Muscle layer of duodenum (tissue), 2 donors: ENCODE measurements around the gene MSMP.

ENCODE experiments used
- H3K27ac ChIP-seq: one replicate; pipeline ENCODE4 v1.7.0; 2013; ENCODE audit warnings: mild to moderate bottlenecking, low read length
- H3K27me3 ChIP-seq: one replicate; pipeline ENCODE4 v1.7.0; 2013; ENCODE audit warnings: low read depth, mild to moderate bottlenecking, control low read depth, low read length
- H3K36me3 ChIP-seq, 2 donors: one replicate each; pipeline ENCODE4 v1.7.0; 2013; ENCODE audit warnings: low read length in 2 of 2, control low read depth in 1 of 2, mild to moderate bottlenecking in 1 of 2; ENCODE audit not compliant: insufficient read depth in 2 of 2, control insufficient read depth in 1 of 2
- H3K4me1 ChIP-seq, 2 donors: one replicate each; pipeline ENCODE4 v1.7.0; 2013; ENCODE audit warnings: low read length in 2 of 2, mild to moderate bottlenecking in 2 of 2, control low read depth in 1 of 2, moderate library complexity in 1 of 2; ENCODE audit not compliant: insufficient read depth in 2 of 2, control insufficient read depth in 1 of 2
- H3K4me3 ChIP-seq, 2 donors: one replicate each; pipeline ENCODE4 v1.7.0; 2013; ENCODE audit warnings: low read length in 2 of 2, low read depth in 1 of 2, mild to moderate bottlenecking in 1 of 2
- H3K9me3 ChIP-seq, 2 donors: one replicate each; pipeline ENCODE4 v1.7.0; 2013; ENCODE audit warnings: low read length in 2 of 2, control low read depth in 1 of 2, mild to moderate bottlenecking in 1 of 2; ENCODE audit not compliant: control insufficient read depth in 1 of 2
- donor health status: healthy.

The MSMP gene

DNA sequence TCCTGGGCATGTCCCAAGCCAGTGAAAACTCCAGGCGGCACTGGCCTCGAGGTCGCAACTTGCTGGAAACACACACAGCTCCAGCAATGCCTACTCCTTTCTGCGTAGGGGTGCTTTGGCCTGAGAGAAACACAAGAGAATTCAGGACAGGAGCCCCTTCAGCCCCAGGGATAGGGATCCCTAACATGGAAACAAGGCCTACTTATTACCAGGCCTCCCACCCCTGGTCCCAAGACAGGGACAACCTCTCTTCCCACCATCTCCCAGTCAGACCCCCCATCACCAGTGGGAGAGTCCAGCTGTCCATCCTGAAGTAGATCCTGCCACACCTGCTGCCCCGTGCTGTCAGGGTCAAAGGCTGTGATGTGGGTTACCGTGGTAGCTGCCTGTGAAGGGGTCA lies 13.8 kb downstream of the MSMP start:
- Histone ChIP-seq H3K27me3 (no peaks in the 10 kb centered on the region), H3K36me3 (peaks cover 88 to 94% of the 10 kb centered on the region in 2 donors), H3K4me3 (no peak overlapping the region), H3K9me3 (no peaks in the 10 kb centered on the region), H3K27ac (no peak overlapping the region), H3K4me1 (peaks cover 0 to under 1% of the 10 kb centered on the region in 2 donors)

DNA sequence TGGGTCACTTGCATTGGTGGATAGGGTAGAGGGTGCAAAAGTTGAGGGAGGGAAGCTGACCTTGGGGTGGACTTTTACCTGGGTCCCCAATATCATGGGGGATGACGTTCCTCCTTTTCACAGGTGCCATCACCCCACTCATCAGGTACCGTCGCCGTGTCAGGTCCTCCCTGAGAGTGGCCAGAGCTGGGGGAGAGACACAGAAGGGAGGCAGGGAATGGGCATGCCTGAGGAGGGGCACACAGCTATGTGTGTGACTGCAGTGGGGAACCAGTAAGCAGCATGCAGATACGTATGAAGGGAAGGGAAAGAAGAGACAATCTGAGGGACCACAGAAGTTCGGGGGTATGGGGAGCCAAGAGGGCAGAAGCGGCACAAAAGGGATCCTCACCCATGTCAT lies 15.2 kb downstream of the MSMP start:
- peaks cover under 1 to 5% of the 10 kb centered on the region in 2 donors for H3K4me1 ChIP-seq
- H3K9me3 ChIP-seq, result no peaks in the 10 kb centered on the region
- peaks cover 87 to 88% of the 10 kb centered on the region in 2 donors for H3K36me3 ChIP-seq
- no peak overlapping the region for H3K27ac ChIP-seq
- H3K27me3 ChIP-seq, result no peaks in the 10 kb centered on the region
- no peak overlapping the region for H3K4me3 ChIP-seq

DNA sequence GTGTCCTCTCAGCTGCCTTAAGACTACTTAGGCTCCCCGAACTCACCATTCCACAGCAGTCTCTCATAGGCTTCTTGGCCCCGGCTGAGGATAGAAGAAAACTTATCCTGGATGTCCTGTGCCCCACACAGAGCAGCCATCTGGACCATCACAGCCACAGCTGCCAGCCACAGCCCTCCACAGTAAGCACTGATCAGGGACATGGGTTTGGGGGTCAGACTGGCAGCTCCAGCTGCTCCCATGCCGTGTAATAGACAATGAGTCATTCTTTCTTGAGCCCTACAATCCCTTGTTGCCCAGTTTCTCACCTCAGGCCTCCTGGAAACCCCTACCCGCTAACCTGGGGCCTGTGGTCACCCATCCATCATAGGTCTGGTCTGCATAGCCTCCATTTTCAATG lies 15.9 kb downstream of the MSMP start:
- Histone ChIP-seq H3K4me1 (peaks cover 6 to 12% of the 10 kb centered on the region in 2 donors), H3K27ac (no peak overlapping the region), H3K36me3 (peaks cover 80% of the 10 kb centered on the region in 2 donors)

DNA sequence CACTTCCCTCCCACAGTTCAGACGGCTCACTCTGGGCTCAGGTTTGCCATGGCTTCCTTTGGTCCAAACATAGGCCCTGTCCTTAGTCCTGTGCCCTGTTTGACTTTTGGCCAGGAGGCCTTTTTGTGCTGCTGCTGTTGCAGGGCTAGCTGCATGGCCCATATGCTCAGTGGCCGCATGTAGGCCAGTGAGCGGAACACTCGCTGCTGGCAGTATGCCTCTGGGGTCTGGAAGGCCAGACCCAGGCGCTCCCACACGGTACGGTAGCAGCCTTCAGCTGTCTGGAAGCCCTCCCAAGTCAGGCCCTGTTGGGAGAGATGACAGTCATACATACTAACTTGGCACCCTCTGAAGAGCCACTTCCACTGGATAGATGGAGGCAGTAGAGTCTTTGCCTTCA lies 16.9 kb downstream of the MSMP start:
- peaks cover 70 to 71% of the 10 kb centered on the region in 2 donors for H3K36me3 ChIP-seq
- H3K4me1 ChIP-seq, result peaks cover 6 to 15% of the 10 kb centered on the region in 2 donors
- H3K9me3 ChIP-seq, result no peaks in the 10 kb centered on the region
- H3K4me3 ChIP-seq, result no peak overlapping the region
- no peak overlapping the region for H3K27ac ChIP-seq
- H3K27me3 ChIP-seq, result no peaks in the 10 kb centered on the region

More for the DNA sequence above, 15.9 kb downstream of the MSMP start:
- no peaks in the 10 kb centered on the region for H3K9me3 ChIP-seq
- H3K4me3 ChIP-seq, result no peak overlapping the region
- H3K27me3 ChIP-seq, result no peaks in the 10 kb centered on the region

DNA sequence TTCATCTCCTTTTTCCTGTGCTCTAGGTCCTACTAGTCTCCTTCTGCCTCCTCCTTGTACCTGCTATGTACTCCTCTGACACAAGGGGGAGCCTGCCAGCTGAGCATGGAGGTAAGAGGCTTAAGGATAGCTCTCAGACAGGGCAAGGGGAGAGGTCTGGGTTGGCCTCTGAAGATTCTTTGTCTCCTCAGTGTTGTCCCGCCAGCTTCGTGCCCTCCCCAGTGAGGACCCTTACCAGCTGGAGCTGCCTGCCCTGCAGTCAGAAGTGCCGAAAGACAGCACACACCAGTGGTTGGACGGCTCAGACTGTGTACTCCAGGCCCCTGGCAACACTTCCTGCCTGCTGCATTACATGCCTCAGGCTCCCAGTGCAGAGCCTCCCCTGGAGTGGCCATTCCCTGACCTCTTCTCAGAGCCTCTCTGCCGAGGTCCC lies 17.9 kb downstream of the MSMP start:
- H3K4me1 ChIP-seq, result peaks cover 6 to 15% of the 10 kb centered on the region in 2 donors
- no peaks in the 10 kb centered on the region for H3K9me3 ChIP-seq
- peaks cover 61 to 66% of the 10 kb centered on the region in 2 donors for H3K36me3 ChIP-seq
- H3K27me3 ChIP-seq, result no peaks in the 10 kb centered on the region
- H3K4me3 ChIP-seq, result no peak overlapping the region
- H3K27ac ChIP-seq, result no peak overlapping the region

DNA sequence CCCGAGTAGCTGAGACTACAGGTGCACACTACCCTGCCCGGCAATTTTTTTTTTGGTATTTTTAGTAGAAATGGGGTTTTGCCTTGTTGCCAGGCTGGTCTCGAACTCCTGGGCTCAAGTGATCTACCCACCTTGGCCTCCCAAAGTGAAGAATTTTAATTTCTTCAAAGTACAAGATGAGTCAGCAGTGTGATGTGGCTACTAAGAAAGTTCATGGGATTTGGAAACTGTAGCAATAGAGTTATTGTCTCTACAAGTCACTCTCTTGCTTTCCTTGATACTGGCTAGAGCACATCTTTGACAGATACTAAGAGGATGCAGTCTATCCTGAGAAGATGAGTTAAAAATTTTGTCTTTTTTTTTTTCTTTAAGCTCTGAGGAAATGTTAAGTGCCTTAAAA lies 20.0 kb downstream of the MSMP start:
- no peak overlapping the region for H3K27ac ChIP-seq
- peaks cover 21 to 34% of the 10 kb centered on the region in 2 donors for H3K4me1 ChIP-seq
- no peaks in the 10 kb centered on the region for H3K9me3 ChIP-seq
- no peaks in the 10 kb centered on the region for H3K27me3 ChIP-seq
- H3K36me3 ChIP-seq, result peaks cover 41 to 46% of the 10 kb centered on the region in 2 donors
- no peak overlapping the region for H3K4me3 ChIP-seq

DNA sequence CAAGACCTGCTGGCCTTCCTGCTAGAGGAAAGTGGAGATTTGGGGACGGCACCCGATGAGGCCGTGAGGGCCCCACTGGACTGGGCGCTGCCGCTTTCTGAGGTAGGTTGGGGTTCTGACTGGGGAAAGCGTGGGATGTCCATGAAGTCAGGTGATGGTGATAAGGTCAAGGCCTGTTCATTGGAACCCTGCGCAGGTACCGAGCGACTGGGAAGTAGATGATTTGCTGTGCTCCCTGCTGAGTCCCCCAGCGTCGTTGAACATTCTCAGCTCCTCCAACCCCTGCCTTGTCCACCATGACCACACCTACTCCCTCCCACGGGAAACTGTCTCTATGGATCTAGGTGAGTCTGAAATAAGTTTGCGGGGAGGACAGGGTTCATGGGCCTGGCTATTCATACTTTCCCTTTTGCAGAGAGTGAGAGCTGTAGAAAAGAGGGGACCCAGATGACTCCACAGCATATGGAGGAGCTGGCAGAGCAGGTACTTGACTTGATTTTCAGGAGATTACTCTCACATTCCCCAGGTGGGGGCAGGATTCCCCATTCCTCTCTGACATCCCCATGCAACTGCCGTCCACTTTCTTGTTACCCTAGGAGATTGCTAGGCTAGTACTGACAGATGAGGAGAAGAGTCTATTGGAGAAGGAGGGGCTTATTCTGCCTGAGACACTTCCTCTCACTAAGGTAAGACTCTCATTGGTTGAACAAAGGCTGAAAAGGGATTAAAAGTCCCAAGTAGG lies 21.1 kb downstream of the MSMP start:
- H3K4me1 ChIP-seq, result peaks cover 28 to 45% of the 10 kb centered on the region in 2 donors
- H3K9me3 ChIP-seq, result no peaks in the 10 kb centered on the region

DNA sequence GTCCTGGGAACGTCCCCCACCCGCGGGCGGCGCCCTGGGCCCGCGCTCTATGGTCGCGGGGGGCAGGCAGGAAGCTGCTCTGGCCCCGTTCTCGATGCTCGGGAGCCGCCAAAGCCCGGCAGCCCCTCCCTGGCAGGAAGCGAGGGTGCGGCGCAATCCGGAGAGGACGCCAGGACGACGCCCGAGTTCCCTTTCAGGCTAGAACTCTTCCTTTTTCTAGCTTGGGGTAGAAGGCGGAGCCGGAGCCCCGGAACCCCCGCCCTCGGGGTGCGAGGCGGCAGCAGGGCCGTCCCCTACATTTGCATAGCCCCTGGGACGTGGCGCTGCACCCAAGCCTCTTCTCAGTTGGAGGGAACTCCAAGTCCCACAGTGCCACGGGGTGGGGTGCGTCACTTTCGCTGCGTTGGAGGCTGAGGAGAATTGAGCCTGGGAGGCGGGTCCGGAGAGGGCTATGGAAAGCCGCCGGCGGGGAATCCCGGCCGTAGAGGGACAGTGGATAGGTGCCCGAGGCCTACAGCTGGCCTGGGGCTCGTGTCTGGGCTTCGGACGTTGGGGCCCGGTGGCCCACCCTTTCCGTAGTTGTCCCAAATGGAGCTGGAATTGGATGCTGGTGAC lies 21.8 kb downstream of the MSMP start, which contains the start of the genes CREB3 and TLN1:
CREB3 (plus strand) TSS at position 482 of the 615 bp plus-strand sequence; CDS start at position 589, 107 bp downstream.
TLN1 (minus strand) TSS at position 11 of the 615 bp plus-strand sequence. CDS start 6,501 bp downstream, outside the sequence.
- H3K36me3 ChIP-seq, result peaks cover 28% of the 10 kb centered on the region in 2 donors
- H3K27me3 ChIP-seq, result no peaks in the 10 kb centered on the region
- H3K4me1 ChIP-seq, result peaks cover 34 to 52% of the 10 kb centered on the region in 2 donors
- no peaks in the 10 kb centered on the region for H3K9me3 ChIP-seq
- H3K27ac ChIP-seq, result peak within 1 kb of the TSS; percentile 97
- peak within 1 kb of the TSS; percentile 77 to 90 for H3K4me3 ChIP-seq

More for the DNA sequence above, 21.1 kb downstream of the MSMP start:
- Histone ChIP-seq H3K4me3 (peak overlapping the region; percentile 77 to 86), H3K27ac (peak overlapping the region; percentile 94), H3K36me3 (peaks cover 30 to 35% of the 10 kb centered on the region in 2 donors), H3K27me3 (no peaks in the 10 kb centered on the region)

DNA sequence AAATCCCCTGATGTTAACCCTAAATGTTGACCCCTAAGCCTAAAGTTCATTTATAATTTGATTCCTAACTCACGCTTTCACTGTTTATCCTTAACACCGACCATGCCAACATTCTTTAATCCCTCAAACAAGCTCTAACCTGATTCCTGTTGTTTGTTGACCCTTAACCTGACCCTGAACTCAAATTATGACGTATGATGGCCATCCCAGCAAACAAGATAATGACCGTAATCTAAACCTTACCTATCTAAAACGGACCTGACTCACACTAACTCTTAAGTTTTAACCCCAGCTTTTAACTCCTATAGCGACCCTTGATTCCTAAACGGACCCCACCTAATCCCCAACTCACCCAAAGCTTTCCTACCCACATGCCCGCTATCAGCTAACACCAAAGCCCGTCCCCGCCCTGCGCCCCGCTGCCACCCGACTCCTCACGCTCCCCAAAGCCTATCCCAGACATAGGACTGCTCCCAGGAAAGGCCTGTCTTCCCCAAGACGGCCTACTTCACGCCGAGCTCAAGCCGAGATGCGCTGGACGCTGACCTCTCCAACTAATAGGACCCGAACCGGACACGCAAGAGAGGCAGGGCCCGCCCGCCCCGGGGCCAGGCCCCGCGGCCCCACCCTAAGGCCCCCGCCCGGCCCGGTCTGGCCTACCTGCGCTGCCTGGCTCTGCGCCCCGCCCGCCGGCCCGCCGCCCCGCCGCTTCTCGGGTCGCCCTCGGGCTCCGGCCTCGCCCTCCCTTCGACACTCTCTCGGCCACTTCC lies 22.5 kb downstream of the MSMP start:
- H3K27me3 ChIP-seq, result no peaks in the 10 kb centered on the region
- H3K4me3 ChIP-seq, result peak overlapping the region; percentile 77 to 90
- no peaks in the 10 kb centered on the region for H3K9me3 ChIP-seq
- H3K4me1 ChIP-seq, result peaks cover 41 to 58% of the 10 kb centered on the region in 2 donors
- peaks cover 21 to 22% of the 10 kb centered on the region in 2 donors for H3K36me3 ChIP-seq
- H3K27ac ChIP-seq, result peak overlapping the region; percentile 97

DNA sequence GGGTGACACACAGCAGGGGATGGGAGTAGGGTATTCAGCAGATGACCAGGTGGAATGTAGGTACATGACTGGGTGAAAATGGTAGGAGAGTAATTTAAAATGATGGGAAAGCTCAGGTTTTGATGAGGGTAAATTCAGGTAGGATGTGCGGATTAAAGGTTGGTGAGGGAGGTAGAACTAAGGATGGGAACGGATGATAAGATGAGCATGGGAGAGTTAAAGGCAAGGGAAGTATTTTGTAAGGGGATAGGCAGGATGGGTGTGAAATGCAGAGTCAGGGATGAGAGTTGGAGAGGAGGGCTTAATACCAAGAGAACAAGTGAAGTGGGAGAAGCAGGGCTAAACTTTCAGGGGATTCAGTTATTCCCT lies 23.6 kb downstream of the MSMP start:
- Histone ChIP-seq H3K9me3 (no peaks in the 10 kb centered on the region), H3K27me3 (no peaks in the 10 kb centered on the region), H3K27ac (peak overlapping the region; percentile 97), H3K4me1 (peaks cover 41 to 63% of the 10 kb centered on the region in 2 donors), H3K4me3 (peak overlapping the region; percentile 77 to 90), H3K36me3 (peaks cover 11 to 12% of the 10 kb centered on the region in 2 donors)
